Stimulated activated CD8-positive, alpha-beta memory T cell treated with anti-CD3 and anti-CD28 coated beads, Interleukin-4, amount 100 ng/mL, for 24 hours (primary cell): ENCODE results near the gene CDC42BPB.

Experiments used
- DNase-seq: peaks from one replicate; pipeline ENCODE4 v3.0.0-alpha.2; 2020; ENCODE audit warnings: low read depth

CDC42BPB gene

GRCh38 chr14:103016071-103016470, 41.3 kb downstream of the CDC42BPB start:
- no peak for DNase-seq

GRCh38 chr14:103015426-103015825, 41.9 kb downstream of the CDC42BPB start:
- no peak for DNase-seq

- no peak for DNase-seq
These were observed 42.7 kb downstream of the CDC42BPB start for GRCh38 chr14:103014466-103015228.

GRCh38 chr14:103013028-103013427, 44.3 kb downstream of the CDC42BPB start:
- no peak for DNase-seq

GRCh38 chr14:103009559-103009958, 47.8 kb downstream of the CDC42BPB start:
- no peak for DNase-seq

GRCh38 chr14:103008768-103009357, 48.5 kb downstream of the CDC42BPB start:
- DNase-seq: no peak

GRCh38 chr14:103008126-103008525, 49.2 kb downstream of the CDC42BPB start:
- no peak for DNase-seq

GRCh38 chr14:103007555-103007954, 49.8 kb downstream of the CDC42BPB start:
- DNase-seq: no peak

GRCh38 chr14:103006991-103007520, 50.3 kb downstream of the CDC42BPB start:
- no peak for DNase-seq

GRCh38 chr14:103006106-103006505, 51.2 kb downstream of the CDC42BPB start:
- DNase-seq: no peak

GRCh38 chr14:103003850-103004249, 53.5 kb downstream of the CDC42BPB start:
- no peak for DNase-seq

- DNase-seq: no peak
These were observed 54.1 kb downstream of the CDC42BPB start for GRCh38 chr14:103003351-103003615.

- DNase-seq: no peak
These were observed 54.6 kb downstream of the CDC42BPB start for GRCh38 chr14:103002578-103003350.

- DNase-seq: no peak
These were observed 55.5 kb downstream of the CDC42BPB start for GRCh38 chr14:103001651-103002396.

- no peak for DNase-seq
These were observed 56.1 kb downstream of the CDC42BPB start for GRCh38 chr14:103001226-103001625.

- no peak for DNase-seq
These were observed 56.9 kb downstream of the CDC42BPB start for GRCh38 chr14:103000291-103000921.

- DNase-seq: no peak
These were observed 58.0 kb downstream of the CDC42BPB start for GRCh38 chr14:102999227-102999895.

- no peak for DNase-seq
These were observed 59.0 kb downstream of the CDC42BPB start for GRCh38 chr14:102998393-102998792.

GRCh38 chr14:102996941-102997340, 60.4 kb downstream of the CDC42BPB start:
- no peak for DNase-seq

- no peak for DNase-seq
These were observed 62.7 kb downstream of the CDC42BPB start for GRCh38 chr14:102994689-102995088.

GRCh38 chr14:102993523-102993922, 63.8 kb downstream of the CDC42BPB start:
- DNase-seq: no peak
